Kidney tubule cell (primary cell): Measurements from ENCODE around the gene TDP2.

Experiments
- DNase-seq: peaks from one replicate; pipeline ENCODE4 v3.0.0-alpha.2; 2018; ENCODE audit warnings: low spot score

Gene TDP2, protein sequence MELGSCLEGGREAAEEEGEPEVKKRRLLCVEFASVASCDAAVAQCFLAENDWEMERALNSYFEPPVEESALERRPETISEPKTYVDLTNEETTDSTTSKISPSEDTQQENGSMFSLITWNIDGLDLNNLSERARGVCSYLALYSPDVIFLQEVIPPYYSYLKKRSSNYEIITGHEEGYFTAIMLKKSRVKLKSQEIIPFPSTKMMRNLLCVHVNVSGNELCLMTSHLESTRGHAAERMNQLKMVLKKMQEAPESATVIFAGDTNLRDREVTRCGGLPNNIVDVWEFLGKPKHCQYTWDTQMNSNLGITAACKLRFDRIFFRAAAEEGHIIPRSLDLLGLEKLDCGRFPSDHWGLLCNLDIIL

GRCh38 chr6:24666641-24667377 is at the start of gene TDP2, which contains the start of gene ACOT13:
Gene TDP2 (minus strand): TSS chr6:24666899. CDS start chr6:24666862, 37 bp downstream.
Gene ACOT13 (plus strand): TSS chr6:24667077. CDS start chr6:24667264, 187 bp downstream.
- DNase-seq, result peak; percentile 98

GRCh38 chr6:24710519-24711303 is 44.0 kb upstream of the TDP2 start:
- DNase-seq, result no peak

DNA sequence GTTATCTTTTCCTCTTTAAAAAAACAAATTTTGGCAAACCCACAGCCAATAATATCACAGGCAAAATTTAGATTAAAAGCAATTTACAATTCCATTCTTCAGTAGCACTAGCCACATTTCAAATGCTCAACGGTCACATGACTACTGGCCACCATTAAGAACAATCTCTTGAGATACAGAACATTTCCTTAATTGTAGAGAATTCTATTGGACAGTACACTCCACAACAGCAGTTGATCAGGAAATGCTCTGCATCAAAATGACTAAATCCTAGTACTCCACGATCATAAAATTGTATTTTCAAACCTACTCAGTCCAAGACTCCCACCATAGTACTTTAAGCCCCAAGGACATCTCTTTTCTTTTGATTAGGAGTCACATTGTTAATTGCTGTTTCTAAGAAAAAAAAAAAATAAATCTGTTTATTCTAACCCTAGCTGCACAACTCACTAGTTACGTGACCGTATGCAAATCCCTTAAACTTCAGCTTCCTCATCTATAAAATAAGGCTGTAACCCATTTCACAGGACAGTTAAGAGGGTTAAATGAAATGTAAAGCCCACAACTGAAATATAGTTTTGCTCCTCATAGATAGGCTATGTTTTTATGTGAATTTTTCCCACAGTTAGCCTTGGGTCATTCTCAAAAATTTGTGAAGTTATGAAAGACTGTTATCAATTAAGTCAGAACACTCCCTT is 42.5 kb upstream of the TDP2 start:
- no peak for DNase-seq

- no peak for DNase-seq
Observed at GRCh38 chr6:24708612-24709011, 41.9 kb upstream of the TDP2 start.

GRCh38 chr6:24704468-24704867 is 37.8 kb upstream of the TDP2 start:
- no peak for DNase-seq

- no peak for DNase-seq
Observed at GRCh38 chr6:24702720-24703282, 36.1 kb upstream of the TDP2 start.

- no peak for DNase-seq
Observed at GRCh38 chr6:24699521-24700359, 33.0 kb upstream of the TDP2 start.

GRCh38 chr6:24696097-24696496 is 29.4 kb upstream of the TDP2 start:
- DNase-seq, result no peak

DNA sequence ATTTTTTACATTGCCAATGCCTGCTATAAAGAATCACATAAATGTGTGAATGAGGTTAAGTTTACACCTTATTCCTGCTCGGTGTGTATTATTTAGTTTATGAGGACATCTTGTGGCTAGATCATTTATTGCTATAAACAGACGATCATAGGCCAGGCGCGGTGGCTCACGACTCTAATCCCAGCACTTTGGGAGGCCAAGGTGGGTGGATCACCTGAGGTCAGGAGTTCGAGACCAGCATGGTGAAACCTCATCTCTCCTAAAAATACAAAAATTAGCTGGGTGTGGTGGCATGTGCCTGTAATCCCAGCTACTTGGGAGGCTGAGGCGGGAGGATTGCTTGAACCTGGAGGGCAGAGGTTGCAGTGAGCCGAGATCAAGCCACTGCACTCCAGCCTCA is 28.9 kb upstream of the TDP2 start:
- DNase-seq, result peak; percentile 64

GRCh38 chr6:24694198-24694597 is 27.5 kb upstream of the TDP2 start:
- DNase-seq, result no peak

GRCh38 chr6:24692848-24693592 is 26.3 kb upstream of the TDP2 start:
- no peak for DNase-seq

- DNase-seq, result no peak
Observed at GRCh38 chr6:24692415-24692814, 25.7 kb upstream of the TDP2 start.

DNA sequence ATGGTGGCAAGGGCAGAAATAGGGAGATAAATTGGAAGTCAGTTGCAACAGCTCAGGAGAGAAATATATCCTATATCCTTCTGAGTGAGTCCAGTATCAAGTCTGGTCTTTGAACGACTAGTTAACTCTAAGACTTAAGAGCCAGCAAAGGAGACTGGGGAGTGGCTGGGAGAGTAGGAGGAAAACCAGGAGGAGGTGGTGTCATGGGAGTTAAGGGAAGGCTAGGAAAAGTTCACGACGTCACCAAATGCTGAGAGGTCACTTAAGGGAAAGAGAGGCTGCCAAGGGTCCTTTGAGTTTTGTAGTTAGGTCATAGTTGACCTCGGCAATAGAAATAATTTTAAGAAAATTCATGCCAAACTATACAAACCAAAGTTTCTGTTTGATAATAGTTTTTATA is 25.3 kb upstream of the TDP2 start:
- DNase-seq, result no peak

DNA sequence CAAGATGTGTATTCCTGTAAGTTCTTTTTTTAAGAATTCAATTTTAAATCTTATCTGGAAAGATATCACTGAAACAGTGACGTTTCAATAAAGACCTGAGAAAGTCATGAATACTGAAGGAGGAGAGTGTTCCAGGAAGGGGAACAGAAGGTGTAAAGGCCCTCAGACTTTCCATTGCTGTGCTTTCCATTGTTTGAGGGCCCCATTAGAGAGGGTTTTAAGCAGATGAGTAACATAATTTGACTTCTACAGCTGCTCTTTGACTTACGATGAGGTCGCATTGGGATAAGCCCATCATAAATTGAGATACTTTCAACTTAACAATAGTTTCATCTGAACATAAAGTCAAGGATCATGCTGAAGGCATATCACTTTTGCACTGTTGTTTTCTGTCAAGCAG is 24.9 kb upstream of the TDP2 start:
- no peak for DNase-seq

- DNase-seq, result no peak
Observed at GRCh38 chr6:24690593-24690992, 23.9 kb upstream of the TDP2 start.

- no peak for DNase-seq
Observed at GRCh38 chr6:24689964-24690363, 23.3 kb upstream of the TDP2 start.

GRCh38 chr6:24686946-24687345 is 20.2 kb upstream of the TDP2 start:
- DNase-seq, result no peak

GRCh38 chr6:24686408-24686807 is 19.7 kb upstream of the TDP2 start:
- no peak for DNase-seq

GRCh38 chr6:24683297-24684296 is 16.9 kb upstream of the TDP2 start:
- no peak for DNase-seq
